Activated gamma-delta T cell treated with Interleukin-2 at 50 U/mL for 16 hours (primary cell): Measurements from ENCODE around the gene DPP8.
"Not testable (repeated sequence)": the region's sequence is repeated elsewhere in the genome, so short reads cannot be mapped to it uniquely, and the experiment has no call there.

ENCODE experiments used
- DNase-seq: peaks from one replicate; pipeline ENCODE4 v3.0.0-alpha.2; 2020

Gene DPP8

DNA sequence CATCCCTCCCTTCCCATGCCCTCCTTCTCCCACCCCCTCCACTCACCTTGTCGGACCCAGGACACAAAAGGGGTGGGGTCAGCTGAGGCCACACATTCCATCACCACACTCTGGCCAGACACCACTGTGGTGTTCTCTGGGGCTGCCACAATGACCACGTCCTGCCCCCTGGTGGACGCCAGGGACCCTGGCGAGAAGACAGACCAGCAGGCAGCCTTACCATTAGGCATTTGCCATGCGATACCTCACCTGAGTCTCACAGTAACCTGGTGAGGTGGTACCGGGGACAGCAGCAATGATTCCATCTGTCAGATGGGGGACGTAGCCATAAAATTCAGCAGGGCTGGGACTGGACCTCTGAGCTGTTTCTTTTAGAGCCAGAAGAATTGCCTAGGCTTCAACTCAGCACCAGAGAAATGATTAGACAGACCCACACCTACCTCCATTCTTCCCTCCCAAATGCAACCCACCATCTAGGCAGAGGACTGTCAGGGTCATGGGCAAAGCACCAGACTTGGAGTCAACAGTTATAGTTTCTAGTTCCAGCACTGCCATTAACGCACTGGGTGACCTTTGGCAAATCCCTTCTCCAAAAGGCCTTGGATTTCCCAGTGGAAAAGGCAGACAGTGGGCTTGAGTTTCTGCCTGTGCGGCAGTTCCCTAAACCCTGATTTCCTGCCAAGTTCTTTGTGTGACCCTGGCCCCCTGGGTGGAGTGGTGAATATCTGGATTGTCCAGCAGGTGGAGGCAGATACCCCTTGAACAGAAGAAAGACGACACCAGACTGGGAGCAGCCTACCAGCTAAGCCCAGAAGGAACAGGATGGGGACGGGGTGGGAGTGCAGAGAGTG, 116.5 kb downstream of the DPP8 start:
- DNase-seq, result peak; percentile 33

DNA sequence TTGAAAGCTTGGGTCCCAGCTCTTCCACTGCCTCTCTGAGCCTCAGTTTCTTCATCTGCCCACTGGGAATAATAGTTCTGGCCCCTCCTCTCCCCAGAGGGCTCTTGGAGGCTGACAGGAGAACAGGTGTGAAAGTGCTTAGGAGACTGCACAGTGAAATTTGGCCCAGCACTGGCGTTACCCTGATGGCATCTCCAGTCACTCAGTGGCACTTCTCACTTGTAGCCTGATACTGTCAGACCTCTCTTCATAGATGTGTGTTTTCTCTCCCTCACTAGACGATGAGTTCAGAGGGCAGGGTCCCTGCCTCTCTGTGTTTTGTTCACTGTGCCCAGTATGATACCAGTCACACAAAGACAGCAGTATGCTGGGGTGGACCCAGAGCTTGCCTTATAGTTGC, 117.5 kb downstream of the DPP8 start:
- DNase-seq, result no peak

DNA sequence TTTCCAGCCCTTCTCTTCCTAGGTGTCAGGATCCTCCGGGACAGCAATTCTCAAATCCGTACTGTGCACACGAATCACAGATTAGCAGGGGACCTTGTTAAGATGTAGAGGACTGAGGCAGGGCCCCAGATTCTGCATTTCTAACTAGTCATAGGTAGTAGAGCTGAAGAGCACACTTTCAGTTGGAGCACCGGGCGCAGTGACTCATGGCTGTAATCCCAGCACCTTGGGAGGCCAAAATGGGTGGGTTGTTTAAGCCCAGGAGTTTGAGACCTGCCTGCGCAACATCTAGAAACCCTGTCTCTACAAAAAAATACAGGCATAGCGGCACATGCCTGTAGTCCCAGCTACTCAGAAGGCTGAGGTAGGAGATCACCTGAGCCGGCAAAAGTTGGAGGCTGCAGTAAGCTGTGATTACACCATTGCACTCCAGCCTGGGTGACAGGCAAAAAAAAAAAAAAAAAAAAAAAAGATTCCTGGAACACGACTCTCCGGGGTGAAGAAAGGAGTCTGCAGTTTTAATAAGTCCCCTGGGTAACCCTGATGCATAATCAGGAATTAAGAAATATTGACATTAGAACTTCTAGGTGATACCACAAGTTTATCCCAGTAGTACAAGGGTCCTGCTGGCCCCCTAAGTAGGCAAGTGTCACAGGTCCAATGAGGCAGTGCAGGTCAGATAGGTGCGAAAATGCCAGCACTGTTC, 118.3 kb downstream of the DPP8 start:
- no peak for DNase-seq

DNA sequence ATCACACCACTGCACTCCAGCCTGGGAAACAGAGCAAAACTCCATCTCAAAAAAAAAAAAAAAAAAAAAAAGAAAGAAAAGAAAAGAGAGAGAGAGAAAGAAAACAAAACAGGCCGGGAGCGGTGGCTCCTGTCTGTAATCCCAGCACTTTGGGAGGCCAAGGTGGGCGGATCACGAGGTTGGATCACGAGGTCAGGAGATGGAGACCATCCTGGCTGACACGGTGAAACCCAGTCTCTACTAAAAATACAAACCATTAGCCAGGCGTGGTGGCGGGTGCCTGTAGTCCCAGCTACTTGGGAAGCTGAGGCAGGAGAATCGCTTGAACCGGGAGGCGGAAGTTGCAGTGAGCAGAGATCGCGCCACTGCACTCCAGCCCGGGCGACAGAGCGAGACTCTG, 119.0 kb downstream of the DPP8 start:
- DNase-seq, result not testable (repeated sequence)

DNA sequence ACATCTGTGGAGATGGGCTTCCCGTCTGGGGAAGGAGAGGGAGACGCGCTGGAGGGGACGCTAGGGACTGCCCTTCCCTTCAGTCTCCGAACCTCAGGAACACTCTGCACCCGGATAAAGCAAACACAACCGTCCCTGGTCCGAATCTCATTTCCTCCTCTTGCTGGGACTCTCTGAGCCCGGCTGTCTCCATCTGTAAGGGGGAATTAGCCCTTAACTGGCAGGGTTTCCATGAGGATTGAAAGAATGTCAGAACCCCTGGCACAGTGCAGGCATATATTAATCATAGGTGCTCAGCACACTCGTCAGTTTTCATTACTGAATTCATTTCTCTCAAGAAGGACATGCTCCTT, 120.5 kb downstream of the DPP8 start:
- no peak for DNase-seq

DNA sequence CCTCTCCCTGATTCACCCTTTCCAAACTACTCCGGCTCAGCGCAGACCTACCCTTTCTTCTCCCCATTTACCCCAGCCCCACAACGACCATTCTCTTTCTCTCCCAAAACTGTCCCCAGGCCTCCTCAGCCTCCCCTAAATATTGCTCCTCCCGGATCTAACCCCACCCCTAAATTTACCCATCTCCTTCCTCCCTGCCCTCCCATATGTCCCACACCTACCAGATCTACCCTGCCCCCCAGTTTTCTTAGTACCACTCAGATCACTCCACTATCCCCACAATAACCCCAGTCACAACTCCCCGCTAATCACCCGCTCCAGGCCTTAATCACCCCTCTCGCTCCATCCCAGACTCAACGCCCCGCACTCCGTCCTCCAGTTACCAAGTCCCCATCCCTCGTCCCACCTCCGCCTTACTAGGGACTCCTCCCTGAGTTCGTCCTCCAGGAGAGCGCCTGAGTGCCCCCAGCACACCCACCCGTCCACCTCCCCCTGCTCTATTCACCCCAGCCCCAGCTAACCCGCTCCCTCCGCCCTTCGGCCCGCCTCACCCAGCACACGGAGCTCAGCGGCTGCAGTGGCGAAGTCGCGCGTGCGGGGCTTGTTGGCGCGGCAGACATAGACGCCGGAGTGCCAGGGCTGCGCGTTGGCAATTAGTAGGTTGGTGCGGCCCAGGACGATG, 121.1 kb downstream of the DPP8 start:
- no peak for DNase-seq

DNA sequence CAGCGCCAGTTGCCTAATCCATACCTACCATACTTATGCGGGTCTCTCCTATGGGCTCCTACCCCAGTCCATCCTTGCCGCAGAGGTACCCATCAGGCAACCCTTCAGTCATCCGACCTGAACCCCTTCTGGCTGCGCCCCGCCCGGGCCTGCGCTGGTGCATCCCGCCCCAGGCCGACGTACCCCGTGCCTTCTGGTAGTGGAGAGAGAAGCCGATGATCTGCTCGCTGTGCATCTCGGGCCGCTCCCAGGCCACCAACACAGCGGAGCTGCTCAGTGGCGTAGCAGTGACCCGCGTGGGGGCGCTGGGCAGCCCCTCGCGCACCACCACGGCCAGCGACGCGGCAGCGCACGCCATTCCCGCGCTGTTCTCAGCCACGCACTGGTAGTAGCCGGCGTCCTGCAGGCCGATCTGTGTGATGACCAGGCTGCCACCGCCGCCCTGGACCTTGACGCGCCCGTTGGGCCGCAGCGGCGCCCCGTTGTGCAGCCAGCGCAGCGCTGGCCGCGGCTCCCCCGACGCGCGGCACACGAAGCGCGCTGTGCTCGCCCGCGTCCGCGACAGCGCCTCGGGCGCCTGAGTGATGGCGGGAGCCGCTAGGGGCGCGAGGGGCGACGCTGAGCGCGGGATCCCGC, 121.8 kb downstream of the DPP8 start:
- no peak for DNase-seq

DNA sequence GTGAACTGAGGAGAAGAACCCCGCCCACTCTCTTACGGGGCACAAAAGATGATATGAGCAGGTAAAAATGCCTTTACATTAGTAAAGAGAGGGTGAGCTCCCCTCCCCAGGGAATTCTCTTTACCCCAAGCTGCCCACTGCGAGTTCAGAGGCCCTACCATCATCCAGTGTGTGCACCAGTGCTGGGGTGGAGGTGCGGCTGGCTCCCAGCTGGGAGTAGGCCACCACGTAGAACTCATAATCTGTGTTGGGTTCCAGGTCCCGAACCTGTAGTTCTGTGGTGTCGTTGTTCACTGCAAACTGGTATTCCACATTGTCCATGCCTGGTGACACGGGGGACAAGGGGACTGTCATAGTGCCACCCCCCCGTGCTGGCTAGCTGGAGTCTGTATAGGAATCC, 122.6 kb downstream of the DPP8 start:
- no peak for DNase-seq

DNA sequence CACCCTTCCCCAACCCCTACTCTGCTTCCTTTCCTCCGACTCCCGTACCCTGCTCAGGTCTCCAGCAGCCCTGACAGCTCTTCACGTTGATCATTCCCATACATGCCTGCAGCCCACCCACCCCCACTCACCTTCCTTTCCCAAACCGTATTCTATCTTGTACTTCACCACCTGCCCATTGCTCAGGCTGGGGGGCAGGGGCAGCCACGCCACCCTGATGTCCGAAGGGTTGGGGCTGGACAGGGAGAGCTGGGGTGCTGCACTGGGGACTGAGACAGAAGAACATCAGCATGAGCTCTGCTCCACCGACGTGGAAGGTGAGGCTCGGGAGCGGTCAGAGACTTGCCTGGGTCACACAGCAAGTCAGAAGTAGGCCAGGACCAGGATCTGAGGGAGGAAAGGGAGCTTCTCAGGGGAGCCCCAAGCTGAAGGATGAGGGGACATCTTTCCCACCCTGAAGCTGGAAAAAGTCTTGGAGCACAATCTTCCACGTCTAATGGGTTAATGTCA, 123.2 kb downstream of the DPP8 start:
- DNase-seq, result no peak

DNA sequence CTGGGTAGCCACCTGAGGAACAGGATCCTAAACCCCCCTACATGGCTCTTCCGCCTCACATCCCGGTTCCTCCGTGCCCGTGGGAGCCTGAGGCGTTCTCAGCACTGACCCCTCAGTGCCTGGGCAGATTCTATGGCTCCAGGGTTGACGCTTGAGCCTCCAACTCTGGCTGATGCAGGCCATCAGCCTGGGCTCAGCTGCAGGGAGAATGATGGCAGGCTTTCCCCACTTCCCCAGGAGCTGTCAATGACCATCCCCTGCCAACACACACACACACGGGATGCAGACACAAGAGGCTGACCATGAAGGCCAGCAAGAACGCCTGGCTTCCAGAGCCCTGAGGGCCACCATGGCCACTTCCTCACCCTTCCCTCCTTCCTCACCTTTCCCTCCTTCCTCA, 123.9 kb downstream of the DPP8 start:
- DNase-seq, result no peak

DNA sequence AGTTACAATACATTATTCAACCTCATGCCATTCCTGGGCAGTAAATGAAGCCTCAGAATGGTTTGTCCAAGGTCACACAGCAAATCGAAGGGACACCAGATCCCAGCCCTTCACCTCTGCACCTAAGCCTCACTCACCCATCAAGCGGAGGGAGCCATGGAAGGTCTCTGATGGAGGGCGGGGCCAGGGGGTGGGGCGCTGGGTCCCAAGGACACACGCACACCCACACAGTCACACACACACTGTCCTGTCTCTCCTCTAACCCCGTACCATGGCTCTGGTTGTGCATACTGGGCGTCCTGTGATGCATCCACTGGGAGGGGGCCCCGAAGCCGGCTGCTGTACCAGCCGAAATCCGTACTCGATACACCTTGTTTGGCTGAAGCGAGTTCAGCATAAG, 124.4 kb downstream of the DPP8 start:
- no peak for DNase-seq
